Measurements from ENCODE around the gene LASP1NB.

Gene LASP1NB

GRCh38 chr17:38925263-38925995, at the start of gene LASP1NB:
Gene LASP1NB (plus strand): TSS chr17:38925614.
- 67 to 69% methylated on average over 14 of the region's 14 CpGs for WGBS, 2 experiments (ENCODE audit: low coverage in 1 of 2, low lambda C conversion rate in 2 of 2, missing lambda C conversion rate in 2 of 2)
- Histone ChIP-seq H2AFZ (no peak within 1 kb of the TSS), H3K9ac (no peak within 1 kb of the TSS), H3K4me1 (ENCODE audit: insufficient read depth) (no peaks in the 10 kb centered on the region), H3K36me3 (ENCODE audit: low read depth) (peaks cover 10% of the 10 kb centered on the region; the same call in 1 of the 2 replicates), H3K9me2 (ENCODE audit: insufficient read depth) (no peaks in the 10 kb centered on the region), H4K20me1 (ENCODE audit: insufficient read depth) (no peaks in the 10 kb centered on the region), H3K4me3 (no peak within 1 kb of the TSS), H3K79me2 (ENCODE audit: insufficient read depth) (no peaks in the 10 kb centered on the region), H3K4me2 (ENCODE audit: unreplicated experiment) (no peak within 1 kb of the TSS), H3K27me3 (replicated peaks; ENCODE audit: insufficient read depth) (no peaks in the 10 kb centered on the region), H3K27ac (no peak within 1 kb of the TSS), H3K9me3 (ENCODE audit: low read depth) (no peaks in the 10 kb centered on the region), H3F3A (ENCODE audit: insufficient read depth) (peaks cover 56% of the 10 kb centered on the region)
- in situ Hi-C loops (cut with MboI) = no loop called here
- peak; percentile 44 for DNase-seq
- TF ChIP-seq EZH2phosphoT487 (IDR thresholded peaks at IDR 0.05; ENCODE audit: insufficient read depth, low read depth) = no peak
- no peak for TF ChIP-seq EZH2 (IDR thresholded peaks at IDR 0.05; ENCODE audit: insufficient read depth, poor library complexity, severe bottlenecking)

GRCh38 chr17:38877130-38877851, 48.1 kb upstream of the LASP1NB start:
- peaks cover 11% of the 10 kb centered on the region for H3K36me3 ChIP-seq (ENCODE audit: low read depth)
- H3K27ac ChIP-seq = no peak overlapping the region
- no peaks in the 10 kb centered on the region for H3K27me3 ChIP-seq (replicated peaks; ENCODE audit: insufficient read depth)
- no peak overlapping the region for H2AFZ ChIP-seq
- H3K4me1 ChIP-seq (ENCODE audit: insufficient read depth) = peaks cover 83% of the 10 kb centered on the region
- no peak overlapping the region for H3K9ac ChIP-seq
- no peak overlapping the region for H3K4me3 ChIP-seq
- H3K79me2 ChIP-seq (ENCODE audit: insufficient read depth) = peaks cover 95% of the 10 kb centered on the region
- 67 to 96% methylated on average over 4 to 7 of the region's 7 CpGs for WGBS, 2 experiments (ENCODE audit: low coverage in 1 of 2, low lambda C conversion rate in 2 of 2, missing lambda C conversion rate in 2 of 2)
- no peak for DNase-seq
- H3K9me2 ChIP-seq (ENCODE audit: insufficient read depth) = no peaks in the 10 kb centered on the region
- in situ Hi-C loops (cut with MboI) = no loop called here
- peaks cover 54% of the 10 kb centered on the region for H3F3A ChIP-seq (ENCODE audit: insufficient read depth)
- no peak overlapping the region for H3K4me2 ChIP-seq (ENCODE audit: unreplicated experiment)
- H3K9me3 ChIP-seq (ENCODE audit: low read depth) = no peaks in the 10 kb centered on the region
- no peak for TF ChIP-seq EZH2phosphoT487 (IDR thresholded peaks at IDR 0.05; ENCODE audit: insufficient read depth, low read depth)
- TF ChIP-seq EZH2 (IDR thresholded peaks at IDR 0.05; ENCODE audit: insufficient read depth, poor library complexity, severe bottlenecking) = no peak
- H4K20me1 ChIP-seq (ENCODE audit: insufficient read depth) = peaks cover 33% of the 10 kb centered on the region

- Histone ChIP-seq H3K9me3 (ENCODE audit: low read depth) (no peaks in the 10 kb centered on the region), H3K27ac (peak overlapping the region; percentile 60), H3K27me3 (replicated peaks; ENCODE audit: insufficient read depth) (no peaks in the 10 kb centered on the region), H3K9ac (peak overlapping the region; percentile 47), H3K79me2 (ENCODE audit: insufficient read depth) (peaks cover 95% of the 10 kb centered on the region), H3K36me3 (ENCODE audit: low read depth) (peaks cover 11% of the 10 kb centered on the region), H3F3A (ENCODE audit: insufficient read depth) (peaks cover 72% of the 10 kb centered on the region), H3K4me3 (peak overlapping the region; percentile 40), H4K20me1 (ENCODE audit: insufficient read depth) (peaks cover 31% of the 10 kb centered on the region), H3K9me2 (ENCODE audit: insufficient read depth) (no peaks in the 10 kb centered on the region), H3K4me2 (ENCODE audit: unreplicated experiment) (peak overlapping the region; percentile 76), H2AFZ (no peak overlapping the region), H3K4me1 (ENCODE audit: insufficient read depth) (peaks cover 71% of the 10 kb centered on the region)
- WGBS, 2 experiments (ENCODE audit: low coverage in 1 of 2, low lambda C conversion rate in 2 of 2, missing lambda C conversion rate in 2 of 2) = 0 to 3% methylated on average over 6 of the region's 6 CpGs
- DNase-seq = peak; percentile 89
- in situ Hi-C loops (cut with MboI) = no loop called here
- TF ChIP-seq EZH2 (IDR thresholded peaks at IDR 0.05; ENCODE audit: insufficient read depth, poor library complexity, severe bottlenecking) (no peak), EZH2phosphoT487 (IDR thresholded peaks at IDR 0.05; ENCODE audit: insufficient read depth, low read depth) (no peak)
These were observed 45.3 kb upstream of the LASP1NB start for GRCh38 chr17:38879878-38880665.

DNA sequence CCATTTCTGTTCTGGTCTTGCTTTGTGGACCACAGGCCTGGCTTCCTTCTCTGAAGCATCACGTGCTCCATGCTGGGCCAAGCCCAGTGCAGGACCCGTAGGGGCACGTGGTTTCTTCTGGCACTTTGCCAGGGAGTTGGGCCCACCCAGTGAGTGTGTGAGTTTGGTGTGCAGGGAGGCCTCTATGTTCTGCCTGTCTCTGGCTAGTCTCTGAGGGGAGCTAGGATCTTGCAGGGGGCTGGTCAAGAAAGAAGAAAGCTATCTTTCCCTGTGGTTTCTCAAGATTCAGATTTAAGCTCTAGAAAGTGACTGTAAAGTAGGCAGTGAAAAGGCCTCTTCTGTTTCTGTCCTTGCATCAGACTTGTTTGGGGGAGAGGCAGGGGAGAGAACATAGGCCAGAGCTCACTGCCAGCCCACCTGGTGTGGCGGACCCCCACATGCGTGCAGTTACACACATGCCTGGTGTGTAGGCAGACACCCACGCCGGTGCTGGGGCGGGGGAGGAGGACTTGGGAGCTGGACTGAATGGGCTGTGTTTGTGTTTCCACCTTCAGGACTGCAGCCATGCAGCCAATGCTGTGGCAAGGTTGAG, 43.7 kb upstream of the LASP1NB start:
- in situ Hi-C loops (cut with MboI) = no loop called here
- peaks cover 26% of the 10 kb centered on the region for H4K20me1 ChIP-seq (ENCODE audit: insufficient read depth)
- WGBS, 2 experiments (ENCODE audit: low coverage in 1 of 2, low lambda C conversion rate in 2 of 2, missing lambda C conversion rate in 2 of 2) = 29 to 33% methylated on average over 8 of the region's 8 CpGs
- peak; percentile 54 for DNase-seq
- peaks cover 64% of the 10 kb centered on the region for H3F3A ChIP-seq (ENCODE audit: insufficient read depth)
- H3K9me3 ChIP-seq (ENCODE audit: low read depth) = no peaks in the 10 kb centered on the region
- H3K4me1 ChIP-seq (ENCODE audit: insufficient read depth) = peaks cover 73% of the 10 kb centered on the region
- no peak overlapping the region for H3K4me3 ChIP-seq
- H3K27me3 ChIP-seq (replicated peaks; ENCODE audit: insufficient read depth) = no peaks in the 10 kb centered on the region
- H3K27ac ChIP-seq = peak overlapping the region; percentile 60
- peak overlapping the region; percentile 47; the same call in 1 of the 2 replicates for H3K9ac ChIP-seq
- peaks cover 16% of the 10 kb centered on the region for H3K36me3 ChIP-seq (ENCODE audit: low read depth)
- no peaks in the 10 kb centered on the region for H3K9me2 ChIP-seq (ENCODE audit: insufficient read depth)
- H3K79me2 ChIP-seq (ENCODE audit: insufficient read depth) = peaks cover 95% of the 10 kb centered on the region
- no peak overlapping the region for H2AFZ ChIP-seq
- H3K4me2 ChIP-seq (ENCODE audit: unreplicated experiment) = peak overlapping the region; percentile 76
- no peak for TF ChIP-seq EZH2phosphoT487 (IDR thresholded peaks at IDR 0.05; ENCODE audit: insufficient read depth, low read depth)
- TF ChIP-seq EZH2 (IDR thresholded peaks at IDR 0.05; ENCODE audit: insufficient read depth, poor library complexity, severe bottlenecking) = no peak
